ENCODE measurements around the gene LIAS.
"Not testable (repeated sequence)": the region's sequence is repeated elsewhere in the genome, so short reads cannot be mapped to it uniquely, and the experiment has no call there.

The LIAS gene

GRCh38 chr4:39458161-39458504 lies 723 bp upstream of the LIAS start:
- peak overlapping the region; percentile 86 for H3K4me3 ChIP-seq (ENCODE audit: low read length)
- peaks cover 14% of the 10 kb centered on the region for H3K4me1 ChIP-seq (ENCODE audit: control insufficient read depth, insufficient read depth, low read length)
- H3K36me3 ChIP-seq (ENCODE audit: control insufficient read depth, insufficient read depth, low read length): peaks cover 11% of the 10 kb centered on the region
- not testable (repeated sequence) for H3K27me3 ChIP-seq (ENCODE audit: control insufficient read depth, insufficient read depth, low read length); H3K9me3 ChIP-seq (ENCODE audit: control insufficient read depth, low read length)
- H3K9ac ChIP-seq (ENCODE audit: low read length): peak overlapping the region; percentile 96

- peaks cover 3% of the 10 kb centered on the region for H3K4me1 ChIP-seq (ENCODE audit: control insufficient read depth, insufficient read depth, low read length)
- no peak overlapping the region for H3K9ac ChIP-seq (ENCODE audit: low read length)
- no peaks in the 10 kb centered on the region for H3K27me3 ChIP-seq (ENCODE audit: control insufficient read depth, insufficient read depth, low read length)
- no peak overlapping the region for H3K4me3 ChIP-seq (ENCODE audit: low read length)
- H3K9me3 ChIP-seq (ENCODE audit: control insufficient read depth, low read length): no peaks in the 10 kb centered on the region
- no peaks in the 10 kb centered on the region for H3K36me3 ChIP-seq (ENCODE audit: control insufficient read depth, insufficient read depth, low read length)
Measured at GRCh38 chr4:39464886-39465501, 6.1 kb downstream of the LIAS start.

- Histone ChIP-seq H3K4me1 (ENCODE audit: control insufficient read depth, insufficient read depth, low read length) (peaks cover 3% of the 10 kb centered on the region), H3K4me3 (ENCODE audit: low read length) (no peak overlapping the region), H3K9me3 (ENCODE audit: control insufficient read depth, low read length) (no peaks in the 10 kb centered on the region), H3K36me3 (ENCODE audit: control insufficient read depth, insufficient read depth, low read length) (no peaks in the 10 kb centered on the region), H3K9ac (ENCODE audit: low read length) (no peak overlapping the region), H3K27me3 (ENCODE audit: control insufficient read depth, insufficient read depth, low read length) (no peaks in the 10 kb centered on the region)
Measured at GRCh38 chr4:39466747-39467146, 7.9 kb downstream of the LIAS start.

- Histone ChIP-seq H3K4me3 (ENCODE audit: low read length) (no peak overlapping the region), H3K36me3 (ENCODE audit: control insufficient read depth, insufficient read depth, low read length) (no peaks in the 10 kb centered on the region), H3K4me1 (ENCODE audit: control insufficient read depth, insufficient read depth, low read length) (peaks cover 3% of the 10 kb centered on the region), H3K27me3 (ENCODE audit: control insufficient read depth, insufficient read depth, low read length) (no peaks in the 10 kb centered on the region), H3K9me3 (ENCODE audit: control insufficient read depth, low read length) (no peaks in the 10 kb centered on the region), H3K9ac (ENCODE audit: low read length) (no peak overlapping the region)
Measured at GRCh38 chr4:39467464-39467863, 8.6 kb downstream of the LIAS start.

GRCh38 chr4:39469429-39470077 lies 10.7 kb downstream of the LIAS start:
- no peaks in the 10 kb centered on the region for H3K27me3 ChIP-seq (ENCODE audit: control insufficient read depth, insufficient read depth, low read length)
- no peaks in the 10 kb centered on the region for H3K36me3 ChIP-seq (ENCODE audit: control insufficient read depth, insufficient read depth, low read length)
- H3K4me1 ChIP-seq (ENCODE audit: control insufficient read depth, insufficient read depth, low read length): peaks cover 3% of the 10 kb centered on the region
- H3K9me3 ChIP-seq (ENCODE audit: control insufficient read depth, low read length): no peaks in the 10 kb centered on the region
- H3K4me3 ChIP-seq (ENCODE audit: low read length): no peak overlapping the region
- H3K9ac ChIP-seq (ENCODE audit: low read length): peak overlapping the region; percentile 10

GRCh38 chr4:39470402-39470801 lies 11.5 kb downstream of the LIAS start:
- H3K4me1 ChIP-seq (ENCODE audit: control insufficient read depth, insufficient read depth, low read length): peaks cover 3% of the 10 kb centered on the region
- no peaks in the 10 kb centered on the region for H3K27me3 ChIP-seq (ENCODE audit: control insufficient read depth, insufficient read depth, low read length)
- no peak overlapping the region for H3K9ac ChIP-seq (ENCODE audit: low read length)
- no peaks in the 10 kb centered on the region for H3K36me3 ChIP-seq (ENCODE audit: control insufficient read depth, insufficient read depth, low read length)
- no peak overlapping the region for H3K4me3 ChIP-seq (ENCODE audit: low read length)
- H3K9me3 ChIP-seq (ENCODE audit: control insufficient read depth, low read length): no peaks in the 10 kb centered on the region

GRCh38 chr4:39472396-39472795 lies 13.5 kb downstream of the LIAS start:
- H3K4me3 ChIP-seq (ENCODE audit: low read length): no peak overlapping the region
- H3K36me3 ChIP-seq (ENCODE audit: control insufficient read depth, insufficient read depth, low read length): no peaks in the 10 kb centered on the region
- no peak overlapping the region for H3K9ac ChIP-seq (ENCODE audit: low read length)
- no peaks in the 10 kb centered on the region for H3K9me3 ChIP-seq (ENCODE audit: control insufficient read depth, low read length)
- H3K4me1 ChIP-seq (ENCODE audit: control insufficient read depth, insufficient read depth, low read length): peaks cover under 1% of the 10 kb centered on the region
- no peaks in the 10 kb centered on the region for H3K27me3 ChIP-seq (ENCODE audit: control insufficient read depth, insufficient read depth, low read length)

- Histone ChIP-seq H3K36me3 (ENCODE audit: control insufficient read depth, insufficient read depth, low read length) (no peaks in the 10 kb centered on the region), H3K9me3 (ENCODE audit: control insufficient read depth, low read length) (no peaks in the 10 kb centered on the region), H3K27me3 (ENCODE audit: control insufficient read depth, insufficient read depth, low read length) (no peaks in the 10 kb centered on the region), H3K9ac (ENCODE audit: low read length) (no peak overlapping the region), H3K4me1 (ENCODE audit: control insufficient read depth, insufficient read depth, low read length) (no peaks in the 10 kb centered on the region), H3K4me3 (ENCODE audit: low read length) (no peak overlapping the region)
Measured at GRCh38 chr4:39476187-39476895, 17.5 kb downstream of the LIAS start.

GRCh38 chr4:39480251-39480650 lies 21.4 kb downstream of the LIAS start:
- H3K9ac ChIP-seq (ENCODE audit: low read length): no peak overlapping the region
- H3K4me3 ChIP-seq (ENCODE audit: low read length): no peak overlapping the region
- no peaks in the 10 kb centered on the region for H3K27me3 ChIP-seq (ENCODE audit: control insufficient read depth, insufficient read depth, low read length)
- no peaks in the 10 kb centered on the region for H3K9me3 ChIP-seq (ENCODE audit: control insufficient read depth, low read length)
- H3K4me1 ChIP-seq (ENCODE audit: control insufficient read depth, insufficient read depth, low read length): no peaks in the 10 kb centered on the region
- H3K36me3 ChIP-seq (ENCODE audit: control insufficient read depth, insufficient read depth, low read length): no peaks in the 10 kb centered on the region

- no peaks in the 10 kb centered on the region for H3K4me1 ChIP-seq (ENCODE audit: control insufficient read depth, insufficient read depth, low read length)
- H3K4me3 ChIP-seq (ENCODE audit: low read length): no peak overlapping the region
- no peak overlapping the region for H3K9ac ChIP-seq (ENCODE audit: low read length)
Measured at GRCh38 chr4:39480902-39481695, 22.2 kb downstream of the LIAS start.

GRCh38 chr4:39484582-39485272 lies 25.9 kb downstream of the LIAS start:
- no peaks in the 10 kb centered on the region for H3K9me3 ChIP-seq (ENCODE audit: control insufficient read depth, low read length)
- H3K36me3 ChIP-seq (ENCODE audit: control insufficient read depth, insufficient read depth, low read length): no peaks in the 10 kb centered on the region
- no peak overlapping the region for H3K4me3 ChIP-seq (ENCODE audit: low read length)
- no peaks in the 10 kb centered on the region for H3K4me1 ChIP-seq (ENCODE audit: control insufficient read depth, insufficient read depth, low read length)
- no peaks in the 10 kb centered on the region for H3K27me3 ChIP-seq (ENCODE audit: control insufficient read depth, insufficient read depth, low read length)
- no peak overlapping the region for H3K9ac ChIP-seq (ENCODE audit: low read length)

More at GRCh38 chr4:39480902-39481695, 22.2 kb downstream of the LIAS start:
- no peaks in the 10 kb centered on the region for H3K36me3 ChIP-seq (ENCODE audit: control insufficient read depth, insufficient read depth, low read length)
- no peaks in the 10 kb centered on the region for H3K27me3 ChIP-seq (ENCODE audit: control insufficient read depth, insufficient read depth, low read length)
- no peaks in the 10 kb centered on the region for H3K9me3 ChIP-seq (ENCODE audit: control insufficient read depth, low read length)

All from mucosa of stomach (tissue), 1 donor.